NCI-H82 treated with DMSO at 0.1 percent for 48 hours (cell line): ENCODE data around the gene SERF2.
"Not testable (repeated sequence)": the region's sequence is repeated elsewhere in the genome, so short reads cannot be mapped to it uniquely, and the experiment has no call there.

ENCODE experiments used
- DNase-seq: peaks from one replicate; lab custom pipeline; 2025; ENCODE audit not compliant: unreplicated experiment; lab: John Stamatoyannopoulos, UW

The SERF2 gene

DNA sequence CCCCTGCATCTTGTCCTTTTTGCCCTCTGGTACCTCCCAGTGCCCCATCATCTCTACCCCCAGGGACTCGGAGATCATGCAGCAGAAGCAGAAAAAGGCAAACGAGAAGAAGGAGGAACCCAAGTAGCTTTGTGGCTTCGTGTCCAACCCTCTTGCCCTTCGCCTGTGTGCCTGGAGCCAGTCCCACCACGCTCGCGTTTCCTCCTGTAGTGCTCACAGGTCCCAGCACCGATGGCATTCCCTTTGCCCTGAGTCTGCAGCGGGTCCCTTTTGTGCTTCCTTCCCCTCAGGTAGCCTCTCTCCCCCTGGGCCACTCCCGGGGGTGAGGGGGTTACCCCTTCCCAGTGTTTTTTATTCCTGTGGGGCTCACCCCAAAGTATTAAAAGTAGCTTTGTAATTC lies 1.5 kb downstream of the SERF2 start:
- DNase-seq, result no peak

DNA sequence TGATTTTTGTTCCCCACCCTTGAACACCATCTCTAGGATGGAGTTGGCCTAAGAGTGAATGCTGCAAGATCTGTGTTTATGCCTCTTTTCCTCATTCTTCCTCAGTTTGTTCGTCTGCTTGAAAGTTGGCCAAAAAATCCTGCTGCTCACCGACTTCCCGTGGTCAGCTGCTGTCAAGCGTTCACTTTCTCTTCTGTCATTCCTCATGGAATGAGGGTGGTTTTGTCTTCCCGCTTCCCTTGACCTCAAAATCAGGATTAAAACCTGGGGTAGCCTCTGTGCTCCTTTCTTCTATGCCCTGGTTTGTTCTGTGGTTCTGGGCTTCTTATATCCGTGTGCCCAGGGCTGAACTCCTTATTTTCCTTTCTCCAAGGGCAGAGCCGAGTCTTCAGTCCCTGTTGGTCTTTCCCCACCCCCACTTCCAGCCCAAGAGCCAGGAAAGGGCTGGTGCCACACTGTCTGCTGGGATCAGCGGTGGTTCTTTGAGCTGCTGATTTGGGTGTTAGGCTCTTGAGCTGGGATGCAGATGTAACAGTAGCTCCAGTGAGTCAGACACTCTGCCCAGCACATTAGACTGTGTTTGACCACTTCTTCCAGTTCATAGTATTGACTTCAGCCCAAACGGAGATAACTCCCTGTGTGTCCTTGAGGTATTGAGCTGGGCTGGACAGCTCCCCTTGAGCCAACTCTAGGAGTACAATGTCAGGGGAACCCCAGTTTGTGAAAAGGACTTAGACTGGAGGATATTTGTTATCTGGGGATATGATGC lies 2.3 kb downstream of the SERF2 start:
- DNase-seq, result no peak

DNA sequence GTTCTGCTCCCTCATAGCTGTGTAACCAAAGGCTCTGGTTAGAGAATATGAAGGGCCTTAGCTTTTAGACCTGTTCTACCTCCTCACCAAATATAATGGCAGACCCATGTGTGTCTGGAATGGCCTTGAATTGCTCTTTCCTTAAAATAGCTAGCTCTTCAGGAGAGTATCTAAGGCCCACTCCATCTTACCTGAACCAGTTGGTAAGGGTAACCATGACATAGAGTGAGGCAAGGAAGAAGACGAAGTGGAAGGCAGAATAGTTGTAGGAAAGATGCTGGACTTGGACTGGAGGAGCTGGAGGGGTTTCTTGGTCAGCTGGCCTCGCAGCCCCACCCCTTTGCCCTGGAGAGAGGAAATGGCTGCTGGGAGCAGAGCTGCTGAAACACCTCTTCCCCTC lies 3.1 kb downstream of the SERF2 start:
- no peak for DNase-seq

DNA sequence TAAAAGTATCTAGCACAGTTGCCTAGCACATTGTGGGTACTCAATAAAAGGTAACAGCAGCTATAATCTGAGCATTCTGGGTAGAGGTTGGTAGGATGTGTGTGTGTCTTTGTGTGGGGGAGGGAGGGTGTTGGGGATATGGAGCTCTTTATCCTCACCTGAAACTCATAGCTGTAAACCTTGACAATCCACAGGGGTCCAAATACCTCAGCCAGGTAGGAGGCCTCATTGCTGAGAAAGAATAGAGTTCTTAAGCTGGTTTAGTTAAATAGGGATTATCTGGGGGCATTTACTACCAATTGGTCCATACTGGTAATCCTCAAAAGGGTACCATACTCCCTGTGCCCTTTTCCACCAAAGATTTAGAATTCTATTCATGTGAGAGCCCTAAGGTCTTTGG lies 3.9 kb downstream of the SERF2 start:
- DNase-seq, result no peak

DNA sequence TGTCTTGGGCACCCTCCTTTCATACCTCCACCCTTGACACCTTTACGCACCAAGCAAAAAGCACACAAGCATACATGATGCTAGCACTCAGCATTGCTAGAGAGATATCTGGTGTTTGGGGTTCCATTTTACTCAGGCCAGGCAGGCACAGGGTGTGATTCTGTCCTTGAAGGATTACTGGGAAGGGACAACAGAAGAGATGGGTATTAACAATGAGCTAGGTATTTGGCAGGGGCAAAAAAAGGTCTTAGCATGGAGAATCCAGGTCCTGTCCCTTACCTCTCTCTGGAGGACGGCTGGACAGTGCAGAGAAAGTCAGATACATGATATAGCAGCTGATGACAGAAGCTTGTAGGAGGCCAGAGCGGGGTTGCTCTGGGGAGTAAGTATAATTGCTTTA lies 4.4 kb downstream of the SERF2 start:
- DNase-seq, result no peak

DNA sequence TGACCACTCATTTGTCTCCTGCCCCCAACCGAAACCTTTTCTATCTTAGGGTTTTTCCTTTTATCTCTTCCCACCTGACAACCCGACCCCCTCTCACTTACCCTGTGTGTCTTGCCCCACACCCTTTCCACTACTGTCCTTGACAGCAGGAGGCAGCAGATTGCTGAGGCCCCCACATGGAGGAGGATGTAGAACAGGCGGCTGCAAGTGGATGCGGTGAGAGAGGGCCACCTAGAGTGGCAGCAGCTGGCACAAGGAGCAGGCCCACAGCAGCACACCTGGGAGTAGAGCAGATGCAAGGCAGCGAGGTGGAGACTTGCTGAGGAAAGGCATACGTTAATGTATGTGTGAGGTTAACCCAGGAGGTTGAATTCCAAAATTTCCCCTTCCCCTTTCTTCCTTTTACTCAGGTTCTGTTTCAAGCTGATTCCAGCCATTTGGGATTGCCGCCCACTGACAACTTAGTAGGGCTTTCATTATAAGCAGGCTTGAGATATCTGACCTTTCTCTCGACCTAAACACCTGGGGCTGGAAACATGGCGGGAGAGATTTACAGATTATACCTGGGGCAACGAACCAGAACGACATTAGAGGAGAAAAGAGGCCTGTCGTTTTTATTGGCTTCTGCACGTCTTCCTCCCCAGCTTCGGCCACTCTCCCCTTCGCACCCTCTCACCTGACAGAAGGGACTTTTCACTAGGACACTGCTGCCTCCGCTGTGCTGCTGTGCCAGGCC lies 7.3 kb downstream of the SERF2 start:
- peak; percentile 48 for DNase-seq

DNA sequence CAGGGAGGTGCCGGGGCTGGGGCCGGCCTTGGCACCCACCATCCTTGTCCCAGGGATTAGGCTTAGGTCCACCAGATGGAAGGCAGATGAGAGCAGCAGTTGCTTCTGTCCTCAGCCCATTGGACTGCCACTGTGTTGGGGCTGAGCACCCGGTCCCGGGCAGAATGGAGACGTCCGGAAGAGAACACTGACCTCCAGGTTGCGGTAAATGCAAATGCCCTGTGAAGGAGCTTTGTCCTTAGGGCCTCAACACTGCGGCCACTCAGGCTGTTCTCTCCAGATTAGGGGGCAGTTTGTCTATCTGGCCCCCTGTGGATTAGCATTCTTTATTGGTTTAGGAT lies 7.8 kb downstream of the SERF2 start, which contains the start of gene SERINC4:
SERINC4 (minus strand) TSS at position 276 of the 341 bp plus-strand sequence; CDS start at position 42, 234 bp downstream.
- DNase-seq, result no peak

DNA sequence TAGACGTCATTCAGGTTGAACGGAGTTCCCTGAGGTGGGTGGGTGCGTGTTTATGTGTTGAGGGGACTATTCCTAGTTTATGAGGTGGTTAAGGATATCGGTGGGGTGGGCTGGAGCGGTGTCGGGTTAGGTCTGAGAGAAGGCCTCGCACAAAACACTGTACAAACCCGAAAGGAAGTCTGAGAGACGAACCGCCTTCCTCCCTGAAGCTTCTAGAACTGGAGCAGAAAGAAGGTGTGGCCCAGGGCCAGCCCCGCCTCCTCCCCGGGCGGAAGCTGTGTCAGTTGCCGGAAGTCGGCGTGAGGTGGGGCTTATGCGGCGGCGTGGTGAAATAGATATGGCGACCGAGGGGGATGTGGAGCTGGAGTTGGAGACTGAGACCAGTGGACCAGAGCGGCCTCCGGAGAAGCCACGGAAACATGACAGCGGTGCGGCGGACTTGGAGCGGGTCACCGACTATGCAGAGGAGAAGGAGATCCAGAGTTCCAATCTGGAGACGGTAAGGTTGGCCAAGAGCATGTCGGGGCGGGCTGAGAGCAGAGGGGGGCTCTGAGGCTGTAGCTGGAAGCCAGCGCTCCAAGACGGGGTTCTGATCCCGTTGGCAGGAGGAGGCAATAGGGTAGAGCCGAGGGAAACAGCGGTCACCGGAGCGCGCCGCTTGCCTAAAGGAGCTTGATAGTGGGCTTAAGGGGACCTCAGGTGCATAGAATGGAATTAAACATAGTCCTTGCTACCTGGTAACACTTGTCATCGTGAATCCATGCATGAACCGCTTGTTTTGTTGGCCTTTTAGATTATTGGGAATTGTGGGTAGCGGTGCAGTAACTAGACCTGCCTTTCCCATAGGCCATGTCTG lies 8.4 kb downstream of the SERF2 start, which contains the start of gene HYPK:
HYPK (plus strand) TSS at position 314 of the 856 bp plus-strand sequence; CDS start at position 338, 24 bp downstream.
- DNase-seq, result peak; percentile 96

DNA sequence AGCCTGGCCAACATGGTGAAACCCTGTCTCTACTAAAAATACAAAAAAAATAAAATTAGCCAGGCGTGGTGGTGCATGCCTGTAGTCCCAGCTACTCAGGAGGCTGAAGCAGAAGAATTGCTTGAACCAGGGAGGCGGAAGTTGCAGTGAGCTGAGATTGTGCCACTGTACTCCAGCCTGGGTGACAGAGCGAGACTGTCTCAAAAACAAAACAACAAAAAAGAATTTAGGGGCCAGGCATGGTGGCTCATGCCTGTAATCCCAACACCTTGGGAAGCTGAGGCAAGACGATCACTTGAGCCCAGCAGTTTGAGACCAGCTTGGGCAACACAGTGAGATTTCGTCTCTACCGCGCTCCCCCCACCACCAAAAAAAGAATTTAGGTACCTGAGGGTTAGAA lies 10.6 kb downstream of the SERF2 start:
- DNase-seq, result not testable (repeated sequence)

DNA sequence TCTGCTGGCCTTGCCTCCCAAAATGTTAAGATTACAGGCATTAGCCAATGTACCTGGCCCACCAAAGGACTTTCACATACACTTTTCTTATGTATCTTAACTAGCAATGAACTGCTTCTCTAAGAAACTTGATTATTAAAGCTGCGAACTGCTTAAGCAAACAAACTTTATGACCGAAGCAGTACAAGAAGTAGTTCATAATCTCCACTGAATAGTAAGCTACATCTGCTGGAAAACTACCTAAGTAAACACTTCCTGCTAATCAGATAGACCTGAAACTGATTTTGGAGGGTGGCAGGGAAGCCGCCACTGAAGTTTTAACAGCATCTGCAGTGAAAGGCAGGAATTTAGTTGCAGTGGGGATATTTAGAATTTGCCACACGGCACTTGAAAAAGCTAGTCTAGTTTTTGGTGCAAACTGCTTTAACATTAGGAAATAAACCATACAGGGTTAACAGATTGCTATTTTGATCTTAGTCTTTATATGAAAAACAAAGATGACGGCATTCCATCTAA lies 16.4 kb downstream of the SERF2 start:
- no peak for DNase-seq

DNA sequence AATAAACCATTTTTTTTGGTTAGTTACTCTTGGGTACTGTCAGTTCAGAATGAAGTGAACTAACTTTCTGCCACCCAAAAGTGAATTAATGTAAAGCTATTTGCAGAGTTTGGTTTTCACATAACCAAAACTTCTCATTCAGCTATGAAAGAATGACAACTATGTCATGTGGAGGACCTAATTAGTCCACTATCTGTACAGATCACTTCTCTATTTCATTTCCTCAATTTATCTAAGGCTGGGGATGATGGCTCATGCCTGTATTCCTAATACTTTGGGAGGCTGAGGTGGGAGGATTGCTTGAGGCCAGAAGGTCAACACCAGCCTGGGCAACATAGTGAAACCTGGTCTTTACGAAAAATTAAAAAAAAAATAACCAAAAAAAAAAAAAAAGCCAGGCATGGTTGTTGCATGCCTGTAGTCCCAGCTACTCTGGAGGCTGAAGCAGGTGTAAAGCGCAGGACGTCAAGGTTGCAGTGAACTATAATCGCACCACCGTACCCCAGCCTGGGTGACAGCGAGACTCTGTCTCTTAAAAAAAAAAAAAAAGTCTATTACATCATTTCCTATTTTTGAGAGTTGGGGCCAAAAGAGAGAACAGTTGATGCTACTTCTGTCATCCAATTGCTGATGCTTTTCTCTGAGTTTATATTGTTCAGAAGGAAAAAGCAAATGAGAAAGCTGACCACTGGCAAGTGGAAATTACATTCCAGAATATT lies 17.0 kb downstream of the SERF2 start:
- no peak for DNase-seq

DNA sequence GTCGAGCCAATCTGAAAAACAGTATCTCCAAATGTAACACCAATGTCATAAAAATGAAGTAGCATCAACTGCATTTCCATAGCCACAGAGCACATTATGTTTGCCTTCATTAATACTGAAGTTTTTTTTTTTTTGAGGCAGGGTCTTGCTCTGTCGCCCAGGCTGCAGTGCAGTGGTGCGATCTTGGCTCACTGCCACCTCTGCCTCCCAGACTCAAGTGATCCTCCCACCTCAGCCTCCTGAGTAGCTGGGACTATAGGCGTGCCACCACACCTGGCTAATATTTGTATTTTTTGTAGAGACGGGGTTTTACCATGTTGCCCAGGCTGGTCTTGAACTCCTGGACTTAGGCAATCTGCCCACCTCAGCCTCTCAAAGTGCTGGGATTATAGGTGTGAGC lies 22.9 kb downstream of the SERF2 start:
- DNase-seq, result not testable (repeated sequence)

DNA sequence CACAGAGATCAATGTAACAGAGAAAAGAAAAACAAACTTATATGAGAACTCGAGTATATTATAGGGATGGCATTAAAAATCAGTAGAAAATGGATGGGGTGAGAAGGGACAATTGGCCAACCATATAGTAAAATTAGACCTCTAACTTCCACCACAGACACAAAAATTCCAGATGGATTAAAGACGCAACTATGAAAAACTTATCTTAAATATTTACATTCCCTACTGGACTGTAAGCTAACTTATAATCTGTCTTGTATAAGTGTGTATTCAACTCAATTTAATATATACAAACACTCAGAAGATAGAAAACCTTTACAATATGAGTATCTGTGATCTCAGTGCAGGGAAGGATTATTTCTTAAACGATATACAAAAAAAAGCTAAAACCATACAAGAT lies 29.4 kb downstream of the SERF2 start:
- DNase-seq, result no peak

DNA sequence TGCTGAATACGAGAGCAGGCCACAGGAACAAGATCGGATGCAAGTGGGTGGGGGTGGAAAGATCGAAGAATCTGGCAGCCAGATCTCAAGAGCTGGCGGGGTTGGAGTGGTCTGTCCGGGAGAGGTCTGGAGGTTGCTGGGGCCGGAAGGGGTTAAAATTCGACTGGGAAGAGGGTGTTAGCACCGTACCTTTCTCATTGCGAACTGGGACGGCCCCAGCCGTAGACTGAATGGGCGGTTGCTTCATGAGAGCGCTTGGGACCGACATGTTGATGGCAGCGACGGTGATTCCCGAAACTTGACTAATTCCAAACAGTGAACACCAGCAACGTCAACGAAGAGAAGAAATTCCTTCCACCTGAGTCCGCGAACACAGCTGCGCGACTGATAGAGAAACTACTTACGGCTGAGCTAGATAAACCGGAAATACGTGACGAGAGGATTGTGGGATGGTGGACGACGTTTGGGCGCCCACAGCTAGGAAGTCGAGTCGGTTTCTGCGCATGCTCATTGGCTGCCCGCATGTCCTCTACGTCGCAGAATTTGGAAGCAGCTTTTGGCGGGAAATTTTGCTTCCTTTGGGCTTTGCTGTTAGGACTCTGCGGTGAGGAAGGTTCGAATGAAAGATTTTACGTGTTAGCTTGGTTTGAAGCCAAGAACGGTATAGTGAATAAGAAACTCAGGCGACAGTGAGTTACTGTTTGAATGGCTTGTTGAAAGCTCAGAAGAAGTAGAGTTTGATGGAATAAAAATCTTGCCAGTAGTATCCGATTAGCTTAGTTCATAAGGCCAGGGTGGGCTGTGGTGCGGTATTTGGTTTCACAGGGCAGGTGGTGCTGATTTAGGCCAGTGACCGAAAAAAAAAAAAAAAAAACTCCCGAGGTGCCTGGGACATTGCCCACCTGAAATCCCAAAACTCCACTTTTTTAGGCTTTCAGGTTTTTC lies 32.5 kb downstream of the SERF2 start, which contains the start of gene MFAP1:
MFAP1 (minus strand) TSS at position 389 of the 945 bp plus-strand sequence; CDS start at position 268, 121 bp downstream.
- peak; percentile 97 for DNase-seq

DNA sequence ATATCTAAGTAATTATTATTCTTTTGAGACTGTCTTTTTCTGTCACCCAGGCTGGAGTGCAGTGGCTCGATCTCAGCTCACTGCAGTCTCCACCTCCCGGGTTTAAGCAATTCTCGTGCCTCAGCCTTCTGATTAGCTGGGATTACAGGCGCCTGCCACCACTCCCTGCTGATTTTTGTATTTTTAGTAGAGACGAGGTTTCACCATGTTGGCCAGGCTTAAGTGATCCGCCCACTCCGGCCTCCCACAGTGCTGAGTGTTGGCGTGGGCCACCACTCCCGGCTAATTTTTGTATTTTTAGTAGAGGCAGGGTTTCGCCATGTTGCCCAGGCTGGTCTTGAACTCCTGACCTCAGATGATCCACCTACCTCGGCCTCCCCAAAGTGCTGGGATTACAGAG lies 33.2 kb downstream of the SERF2 start:
- DNase-seq, result not testable (repeated sequence)

DNA sequence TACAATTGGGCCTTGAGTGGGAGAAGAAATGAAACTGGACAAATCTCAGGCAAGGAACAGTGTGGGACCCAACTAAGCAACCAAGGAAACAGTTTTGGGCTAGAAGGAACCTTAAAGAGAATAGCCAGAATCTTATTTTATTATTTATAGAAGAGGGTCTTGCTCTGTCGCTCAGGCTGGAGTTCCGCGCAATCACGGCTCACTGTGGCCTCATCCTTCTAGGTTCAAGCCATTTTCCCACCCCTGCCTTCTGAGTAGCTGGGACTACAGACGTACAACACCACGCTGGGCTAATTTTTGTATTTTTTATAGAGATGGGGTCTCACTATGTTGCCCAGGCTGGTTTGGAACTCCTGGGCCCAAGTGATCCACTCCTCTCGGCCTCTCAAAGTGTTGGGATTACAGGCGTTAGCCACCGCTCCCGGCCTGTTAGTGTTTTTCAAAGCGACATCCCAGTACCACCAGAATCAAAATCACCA lies 33.9 kb downstream of the SERF2 start:
- DNase-seq, result no peak

DNA sequence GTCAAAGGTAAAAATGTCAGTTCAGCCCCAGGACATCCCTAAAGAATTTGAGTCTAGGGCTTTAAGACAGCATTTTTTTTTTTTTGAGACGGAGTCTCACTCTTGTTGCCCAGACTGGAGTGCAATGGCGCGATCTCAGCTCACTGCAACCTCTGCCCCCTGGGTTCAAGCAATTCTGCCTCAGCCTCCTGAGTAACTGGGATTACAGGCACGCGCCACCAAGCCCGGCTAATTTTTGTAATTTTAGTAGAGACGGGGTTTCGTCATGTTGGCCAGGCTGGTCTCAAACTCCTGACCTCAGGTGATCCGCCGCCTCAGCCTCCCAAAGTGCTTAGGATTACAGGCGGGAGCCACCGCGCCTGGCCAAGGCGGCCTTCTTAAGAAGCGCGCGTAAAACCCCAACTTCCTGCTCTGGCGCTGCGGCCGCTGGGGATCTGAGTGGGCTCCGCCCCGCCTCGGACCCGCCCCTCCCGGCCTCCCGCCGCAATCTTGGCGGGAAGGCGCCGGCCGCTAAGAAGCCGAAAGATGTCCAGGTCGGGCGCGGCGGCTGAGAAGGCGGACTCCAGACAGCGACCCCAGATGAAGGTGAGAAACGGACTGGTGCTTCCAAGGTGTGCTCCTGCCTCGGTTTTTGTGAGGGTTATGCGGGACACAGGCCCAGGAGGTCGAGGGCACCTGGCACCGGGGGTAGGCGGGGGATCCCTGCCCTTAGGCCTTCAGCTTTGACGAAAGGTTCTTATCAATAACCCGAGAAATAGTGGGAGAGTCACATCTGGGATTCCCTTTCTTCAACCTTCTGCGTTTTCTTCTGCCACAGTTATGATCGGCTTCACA lies 34.6 kb downstream of the SERF2 start, which contains the start of gene WDR76:
WDR76 (plus strand) TSS at position 495 of the 834 bp plus-strand sequence; CDS start at position 526, 31 bp downstream.
- DNase-seq, result peak; percentile 83

DNA sequence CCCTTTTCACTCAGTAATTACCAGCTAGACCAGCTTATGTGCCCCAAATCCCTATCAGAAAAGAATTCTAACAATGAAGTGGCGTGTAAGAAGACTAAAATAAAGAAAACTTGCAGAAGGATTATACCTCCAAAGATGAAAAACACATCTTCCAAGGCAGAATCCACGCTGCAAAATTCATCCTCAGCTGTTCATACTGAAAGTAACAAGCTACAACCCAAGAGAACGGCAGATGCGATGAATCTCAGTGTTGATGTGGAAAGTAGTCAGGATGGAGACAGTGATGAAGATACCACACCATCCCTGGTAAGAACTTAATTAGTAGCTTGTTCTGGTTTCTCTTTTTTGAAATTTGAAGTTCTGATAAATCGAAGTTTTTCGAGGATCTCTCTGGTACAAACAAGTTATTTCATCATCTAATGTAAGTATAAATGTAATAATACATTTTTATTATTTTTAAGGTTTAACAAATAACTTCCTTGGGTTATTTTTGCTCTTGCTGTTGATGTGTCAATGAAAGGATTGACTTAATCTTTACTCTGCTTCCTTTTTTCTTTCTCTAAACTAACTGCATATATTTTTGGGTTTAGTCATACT lies 36.0 kb downstream of the SERF2 start:
- DNase-seq, result no peak
